ENCODE measurements around the gene COA1. TPM values are rescaled to one million over a fixed set of nuclear protein-coding genes. Genes with fewer than 3 reads are reported as not detected.

COA1 gene
- total RNA-seq, 1 donor from 2014 or later = 55.5 TPM

DNA sequence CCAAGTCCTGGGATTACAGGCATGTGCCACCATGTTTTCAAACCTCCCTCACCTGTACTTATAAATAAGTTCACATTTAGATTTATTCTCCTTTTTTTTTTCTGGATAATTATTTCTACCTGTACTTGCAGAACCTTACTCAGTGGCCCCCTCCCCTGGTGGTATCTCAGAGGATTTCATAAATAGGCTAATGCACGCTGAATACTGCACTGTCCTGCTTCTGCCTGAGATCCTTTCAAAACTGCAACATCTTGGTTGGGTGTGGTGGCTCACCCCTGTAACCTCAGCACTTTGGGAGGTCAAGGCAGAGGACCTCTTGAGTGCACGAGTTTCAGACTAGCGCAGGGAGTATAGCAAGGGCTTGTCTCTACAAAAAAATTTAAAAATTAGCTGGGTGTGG is 24.5 kb upstream of the COA1 start:
- Mint-ChIP-seq H3K4me1 (ENCODE audit: unreplicated experiment) (peaks cover 11% of the 10 kb centered on the region), H3K9me3 (ENCODE audit: unreplicated experiment) (no peaks in the 10 kb centered on the region)

DNA sequence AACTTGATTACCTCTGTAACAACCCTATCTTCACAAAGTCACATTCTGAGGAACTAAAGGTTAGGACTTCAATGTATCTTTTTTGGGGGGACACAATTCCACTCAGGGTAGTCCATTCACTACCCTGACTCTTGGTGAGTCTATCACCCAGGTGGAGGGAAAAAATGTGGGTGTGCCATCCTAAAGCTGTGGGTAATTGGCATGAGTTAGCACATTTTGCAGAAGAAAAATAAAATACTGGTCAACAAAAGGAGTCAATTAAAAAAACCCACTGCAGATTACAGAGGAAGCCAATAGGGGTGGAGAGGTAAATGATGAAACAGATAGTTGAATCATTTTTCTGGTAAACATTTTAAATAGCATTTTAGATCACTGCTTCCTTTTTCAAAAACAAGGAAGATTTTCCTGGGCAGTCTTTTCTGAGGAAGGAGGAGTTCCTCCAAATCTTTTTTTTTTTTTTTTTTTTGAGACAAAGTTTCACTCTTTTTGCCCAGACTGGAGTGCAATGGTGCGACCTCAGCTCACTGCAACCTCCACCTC is 24.0 kb upstream of the COA1 start:
- H3K4me1 Mint-ChIP-seq (ENCODE audit: unreplicated experiment) = peaks cover 11% of the 10 kb centered on the region

More for the DNA sequence above, 24.5 kb upstream of the COA1 start:
- TF ChIP-seq, protein P1, sequence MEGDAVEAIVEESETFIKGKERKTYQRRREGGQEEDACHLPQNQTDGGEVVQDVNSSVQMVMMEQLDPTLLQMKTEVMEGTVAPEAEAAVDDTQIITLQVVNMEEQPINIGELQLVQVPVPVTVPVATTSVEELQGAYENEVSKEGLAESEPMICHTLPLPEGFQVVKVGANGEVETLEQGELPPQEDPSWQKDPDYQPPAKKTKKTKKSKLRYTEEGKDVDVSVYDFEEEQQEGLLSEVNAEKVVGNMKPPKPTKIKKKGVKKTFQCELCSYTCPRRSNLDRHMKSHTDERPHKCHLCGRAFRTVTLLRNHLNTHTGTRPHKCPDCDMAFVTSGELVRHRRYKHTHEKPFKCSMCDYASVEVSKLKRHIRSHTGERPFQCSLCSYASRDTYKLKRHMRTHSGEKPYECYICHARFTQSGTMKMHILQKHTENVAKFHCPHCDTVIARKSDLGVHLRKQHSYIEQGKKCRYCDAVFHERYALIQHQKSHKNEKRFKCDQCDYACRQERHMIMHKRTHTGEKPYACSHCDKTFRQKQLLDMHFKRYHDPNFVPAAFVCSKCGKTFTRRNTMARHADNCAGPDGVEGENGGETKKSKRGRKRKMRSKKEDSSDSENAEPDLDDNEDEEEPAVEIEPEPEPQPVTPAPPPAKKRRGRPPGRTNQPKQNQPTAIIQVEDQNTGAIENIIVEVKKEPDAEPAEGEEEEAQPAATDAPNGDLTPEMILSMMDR (IDR thresholded peaks at IDR 0.05; ENCODE audit: unreplicated experiment) = no peak
- H3K4me3 Mint-ChIP-seq (ENCODE audit: unreplicated experiment) = no peak overlapping the region
- peaks cover 12% of the 10 kb centered on the region for H3K27me3 Mint-ChIP-seq (ENCODE audit: unreplicated experiment)
- no peak overlapping the region for H3K27ac Mint-ChIP-seq (ENCODE audit: unreplicated experiment)
- no peak for DNase-seq (ENCODE audit: low spot score)
- H3K36me3 Mint-ChIP-seq (ENCODE audit: low read depth, unreplicated experiment) = no peaks in the 10 kb centered on the region

DNA sequence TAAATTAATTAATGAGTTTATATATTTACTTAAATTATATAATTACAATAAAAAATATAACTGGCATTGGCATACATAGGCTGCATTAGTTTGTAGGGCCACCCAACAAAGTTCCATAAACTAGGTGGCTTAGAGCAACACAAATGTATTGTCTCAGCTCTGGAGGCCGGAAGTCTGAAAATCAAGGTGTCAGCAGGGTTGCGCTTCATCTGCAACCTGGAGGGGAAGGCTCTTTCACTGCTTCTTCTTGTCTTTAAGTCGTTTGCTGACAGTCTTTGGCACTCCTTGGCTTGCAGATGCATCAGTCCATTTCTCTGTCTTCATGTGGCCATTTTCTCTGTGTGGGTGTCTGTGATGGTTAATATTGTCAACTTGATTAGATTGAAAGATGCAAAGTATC is 23.1 kb upstream of the COA1 start:
- DNase-seq (ENCODE audit: low spot score) = no peak
- no peak overlapping the region for H3K4me3 Mint-ChIP-seq (ENCODE audit: unreplicated experiment)
- no peaks in the 10 kb centered on the region for H3K36me3 Mint-ChIP-seq (ENCODE audit: low read depth, unreplicated experiment)
- H3K27me3 Mint-ChIP-seq (ENCODE audit: unreplicated experiment) = peaks cover 5% of the 10 kb centered on the region
- TF ChIP-seq, protein P1 (IDR thresholded peaks at IDR 0.05; ENCODE audit: unreplicated experiment) = no peak
- H3K4me1 Mint-ChIP-seq (ENCODE audit: unreplicated experiment) = peaks cover 4% of the 10 kb centered on the region
- no peaks in the 10 kb centered on the region for H3K9me3 Mint-ChIP-seq (ENCODE audit: unreplicated experiment)
- no peak overlapping the region for H3K27ac Mint-ChIP-seq (ENCODE audit: unreplicated experiment)

More for the DNA sequence above, 24.0 kb upstream of the COA1 start:
- Mint-ChIP-seq H3K9me3 (ENCODE audit: unreplicated experiment) (no peaks in the 10 kb centered on the region), H3K27me3 (ENCODE audit: unreplicated experiment) (peaks cover 12% of the 10 kb centered on the region), H3K4me3 (ENCODE audit: unreplicated experiment) (no peak overlapping the region), H3K27ac (ENCODE audit: unreplicated experiment) (no peak overlapping the region), H3K36me3 (ENCODE audit: low read depth, unreplicated experiment) (no peaks in the 10 kb centered on the region)
- no peak for DNase-seq (ENCODE audit: low spot score)
- TF ChIP-seq, protein P1 (IDR thresholded peaks at IDR 0.05; ENCODE audit: unreplicated experiment) = no peak

DNA sequence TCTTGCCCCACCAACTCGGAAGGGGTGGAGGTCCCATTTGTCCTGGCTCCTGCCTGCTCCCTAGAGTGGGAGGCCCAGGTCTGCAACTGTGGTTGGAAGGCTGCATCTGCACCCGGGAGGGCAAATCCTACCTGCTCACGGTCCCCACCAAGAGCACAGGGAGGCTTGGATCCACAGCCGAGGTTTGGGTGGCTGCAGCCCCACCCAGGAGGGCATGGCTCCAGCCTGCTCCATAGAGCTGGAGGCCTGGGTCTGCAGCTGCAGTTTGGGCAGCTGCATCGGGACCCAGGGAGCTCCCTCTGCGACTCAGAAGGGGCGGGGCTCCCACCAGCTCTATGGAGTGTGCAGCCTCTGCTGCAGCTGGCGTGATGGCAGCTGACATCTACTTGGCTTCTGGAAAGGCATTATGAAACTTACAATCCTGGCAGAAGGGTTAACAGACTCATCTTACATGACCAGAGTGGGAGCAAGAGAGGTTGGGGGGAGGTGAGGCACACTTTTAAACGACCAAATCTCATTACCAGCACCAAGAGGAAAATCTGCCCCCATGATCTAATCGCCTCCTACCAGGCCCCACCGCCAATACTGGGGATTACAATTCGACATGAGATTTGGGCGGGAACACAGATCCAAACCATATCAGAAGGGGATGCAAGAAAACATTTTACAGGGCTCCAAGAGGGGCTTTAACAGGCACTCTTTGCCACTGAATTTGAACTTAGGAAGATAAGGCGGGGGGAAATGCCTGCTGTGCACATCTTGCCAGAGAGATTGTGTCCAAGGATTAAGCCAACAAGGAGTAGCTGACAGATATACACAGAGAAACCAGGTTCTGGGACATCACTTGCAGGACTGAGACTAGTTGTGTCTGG is 20.9 kb upstream of the COA1 start:
- Mint-ChIP-seq H3K9me3 (ENCODE audit: unreplicated experiment) (no peaks in the 10 kb centered on the region), H3K27me3 (ENCODE audit: unreplicated experiment) (peaks cover 2% of the 10 kb centered on the region), H3K27ac (ENCODE audit: unreplicated experiment) (no peak overlapping the region), H3K36me3 (ENCODE audit: low read depth, unreplicated experiment) (no peaks in the 10 kb centered on the region), H3K4me3 (ENCODE audit: unreplicated experiment) (no peak overlapping the region), H3K4me1 (ENCODE audit: unreplicated experiment) (no peaks in the 10 kb centered on the region)
- TF ChIP-seq, protein P1 (IDR thresholded peaks at IDR 0.05; ENCODE audit: unreplicated experiment) = no peak
- no peak for DNase-seq (ENCODE audit: low spot score)

DNA sequence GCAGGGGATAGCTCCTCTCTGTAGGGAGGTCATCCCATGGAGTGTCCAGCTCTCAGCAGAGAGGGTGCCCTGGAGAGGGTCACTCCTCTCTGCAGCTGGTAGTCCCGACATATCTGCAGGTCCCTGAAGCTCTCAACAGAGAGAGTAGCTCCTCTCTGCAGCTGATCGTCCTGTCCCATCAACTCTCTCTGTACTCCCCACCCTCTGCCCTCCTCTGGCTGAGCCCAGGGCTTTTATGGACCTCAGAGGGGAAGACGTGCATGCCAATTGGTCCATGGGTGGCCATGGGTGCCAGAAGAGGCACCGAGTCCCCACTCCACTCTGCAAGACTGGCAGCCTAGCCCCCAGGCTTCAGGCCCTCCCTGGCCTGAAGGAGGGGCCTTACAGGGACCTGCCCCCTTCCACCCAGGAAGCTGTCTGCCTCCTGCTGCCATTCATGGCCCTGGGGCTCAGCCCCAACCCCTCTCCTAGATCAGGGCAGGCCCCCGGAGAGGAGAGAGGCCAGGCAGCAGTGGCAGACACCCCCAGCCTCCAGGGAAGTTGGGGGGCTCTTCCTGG is 20.1 kb upstream of the COA1 start:
- Mint-ChIP-seq H3K9me3 (ENCODE audit: unreplicated experiment) (no peaks in the 10 kb centered on the region), H3K4me3 (ENCODE audit: unreplicated experiment) (no peak overlapping the region), H3K4me1 (ENCODE audit: unreplicated experiment) (no peaks in the 10 kb centered on the region), H3K27ac (ENCODE audit: unreplicated experiment) (no peak overlapping the region), H3K27me3 (ENCODE audit: unreplicated experiment) (peaks cover 2% of the 10 kb centered on the region), H3K36me3 (ENCODE audit: low read depth, unreplicated experiment) (no peaks in the 10 kb centered on the region)
- no peak for DNase-seq (ENCODE audit: low spot score)
- TF ChIP-seq, protein P1 (IDR thresholded peaks at IDR 0.05; ENCODE audit: unreplicated experiment) = no peak
